ENCODE measurements around the gene PDGFB.

PDGFB gene

DNA sequence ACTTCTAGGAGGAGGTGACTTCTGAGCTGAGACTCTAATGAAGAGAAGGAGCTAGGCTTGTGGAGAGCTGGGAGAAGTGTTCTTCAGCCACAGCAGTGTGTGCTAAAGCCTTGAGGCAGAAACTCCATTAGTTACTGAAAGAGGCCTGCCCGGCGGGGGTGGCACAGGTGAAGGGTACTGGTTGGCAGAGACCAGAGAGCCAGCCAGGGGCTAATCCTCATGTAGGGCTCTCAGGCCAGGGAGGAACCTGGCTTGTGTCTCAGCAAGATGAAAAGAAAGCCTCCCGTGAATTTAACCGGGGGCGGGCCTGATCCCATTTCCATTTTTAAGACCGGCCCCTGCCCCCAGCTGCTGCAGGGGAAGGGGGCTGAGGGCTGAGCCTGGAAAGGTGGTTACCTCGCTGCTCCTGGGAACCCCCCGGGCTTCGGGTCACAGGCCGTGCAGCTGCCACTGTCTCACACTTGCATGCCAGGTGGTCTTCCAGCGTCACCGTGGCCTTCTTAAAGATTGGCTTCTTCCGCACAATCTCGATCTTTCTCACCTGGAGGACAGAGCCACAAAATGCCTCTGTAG lies 15.0 kb downstream of the PDGFB start:
- TF ChIP-seq ZNF274 (IDR thresholded peaks at IDR 0.05; ENCODE audit: low read depth, low read length) = no peak
- H3K9me3 ChIP-seq (ENCODE audit: insufficient read depth, low read length) = no peaks in the 10 kb centered on the region
- H3K4me1 ChIP-seq (ENCODE audit: insufficient read depth, insufficient read length) = peaks cover 32% of the 10 kb centered on the region
- H3K27me3 ChIP-seq (ENCODE audit: insufficient read depth, insufficient read length) = peaks cover 46% of the 10 kb centered on the region
- H3K9ac ChIP-seq (ENCODE audit: insufficient read length, low read depth) = peak overlapping the region; percentile 32
- peak overlapping the region; percentile 2 for H3K4me3 ChIP-seq (ENCODE audit: insufficient read length, low read depth)
- DNase-seq (ENCODE audit: low read depth, low spot score) = no peak
- H3K36me3 ChIP-seq (ENCODE audit: insufficient read depth, insufficient read length, low read length) = peaks cover 22% of the 10 kb centered on the region

DNA sequence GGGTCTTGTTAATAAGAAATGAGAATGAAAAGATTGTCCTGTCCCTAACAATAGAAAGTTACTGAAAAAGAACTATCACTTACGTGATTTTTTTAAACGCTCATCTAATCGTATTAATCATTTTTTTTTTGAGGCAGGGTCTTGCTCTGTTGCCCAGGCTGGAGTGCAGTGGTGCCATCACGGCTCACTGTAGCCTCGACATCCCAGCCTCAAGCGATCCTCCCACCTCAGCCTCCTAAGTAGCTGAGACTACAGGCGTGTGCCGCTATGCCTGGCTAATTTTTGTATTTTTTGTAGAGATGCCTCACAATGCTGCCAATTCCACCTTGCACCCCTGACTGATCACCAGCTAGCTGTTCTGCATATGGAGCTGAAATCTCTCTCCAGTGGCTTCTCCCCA lies 15.7 kb downstream of the PDGFB start:
- peaks cover 46% of the 10 kb centered on the region for H3K27me3 ChIP-seq (ENCODE audit: insufficient read depth, insufficient read length)
- DNase-seq (ENCODE audit: low read depth, low spot score) = no peak
- TF ChIP-seq YY1 (IDR thresholded peaks at IDR 0.05; ENCODE audit: insufficient read depth, insufficient read length) = no peak
- no peak for TF ChIP-seq SUZ12 (IDR thresholded peaks at IDR 0.05; ENCODE audit: extremely low read depth, insufficient read depth, insufficient read length)
- no peak for TF ChIP-seq ZNF274 (IDR thresholded peaks at IDR 0.05; ENCODE audit: low read depth, low read length)
- peaks cover 29% of the 10 kb centered on the region for H3K36me3 ChIP-seq (ENCODE audit: insufficient read depth, insufficient read length, low read length)
- H3K9me3 ChIP-seq (ENCODE audit: insufficient read depth, low read length) = no peaks in the 10 kb centered on the region
- no peak overlapping the region for H3K9ac ChIP-seq (ENCODE audit: insufficient read length, low read depth)
- H3K4me3 ChIP-seq (ENCODE audit: insufficient read length, low read depth) = no peak overlapping the region
- peaks cover 28% of the 10 kb centered on the region for H3K4me1 ChIP-seq (ENCODE audit: insufficient read depth, insufficient read length)

DNA sequence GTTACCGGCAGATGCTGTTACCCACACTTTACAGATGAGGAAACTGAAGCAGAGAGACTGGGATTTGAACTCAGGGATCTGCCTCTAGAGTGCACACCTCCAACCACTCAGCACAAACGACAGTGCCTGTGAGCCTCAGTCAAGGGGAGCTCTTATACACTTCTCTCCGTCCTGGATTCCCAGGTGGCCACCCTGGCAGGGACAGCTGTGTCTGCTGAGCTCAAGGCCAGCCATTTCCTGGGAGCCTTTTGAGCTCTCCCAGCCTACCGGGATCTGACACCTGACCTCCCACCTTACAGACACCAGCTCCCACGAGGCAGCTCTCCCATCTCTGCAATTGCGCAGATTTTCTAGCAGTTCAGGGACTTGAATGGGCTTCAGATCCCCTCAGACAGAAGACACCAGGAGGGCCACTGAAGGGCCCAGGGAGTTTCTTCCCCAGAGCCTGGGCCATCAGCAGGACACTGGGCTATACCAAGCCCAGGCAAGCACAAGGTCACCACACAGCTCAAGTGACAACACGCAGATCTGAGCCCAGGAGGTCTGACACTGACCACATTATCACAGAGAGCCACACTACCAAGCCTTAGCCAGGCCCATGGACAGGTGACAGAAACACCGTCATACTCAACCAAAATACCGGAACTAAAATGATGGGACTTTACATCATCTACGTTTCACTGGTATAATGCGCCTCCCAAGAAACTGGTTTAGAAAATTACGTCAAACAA lies 17.1 kb downstream of the PDGFB start:
- DNase-seq (ENCODE audit: low read depth, low spot score) = no peak
- TF ChIP-seq YY1 (IDR thresholded peaks at IDR 0.05; ENCODE audit: insufficient read depth, insufficient read length) = no peak
- TF ChIP-seq ZNF274 (IDR thresholded peaks at IDR 0.05; ENCODE audit: low read depth, low read length) = no peak
- TF ChIP-seq SUZ12 (IDR thresholded peaks at IDR 0.05; ENCODE audit: extremely low read depth, insufficient read depth, insufficient read length) = no peak
- H3K9me3 ChIP-seq (ENCODE audit: insufficient read depth, low read length) = no peaks in the 10 kb centered on the region
- H3K27me3 ChIP-seq (ENCODE audit: insufficient read depth, insufficient read length) = peaks cover 37% of the 10 kb centered on the region
- no peak overlapping the region for H3K4me3 ChIP-seq (ENCODE audit: insufficient read length, low read depth)
- H3K9ac ChIP-seq (ENCODE audit: insufficient read length, low read depth) = no peak overlapping the region
- peaks cover 19% of the 10 kb centered on the region for H3K4me1 ChIP-seq (ENCODE audit: insufficient read depth, insufficient read length)
- peaks cover 37% of the 10 kb centered on the region for H3K36me3 ChIP-seq (ENCODE audit: insufficient read depth, insufficient read length, low read length)

DNA sequence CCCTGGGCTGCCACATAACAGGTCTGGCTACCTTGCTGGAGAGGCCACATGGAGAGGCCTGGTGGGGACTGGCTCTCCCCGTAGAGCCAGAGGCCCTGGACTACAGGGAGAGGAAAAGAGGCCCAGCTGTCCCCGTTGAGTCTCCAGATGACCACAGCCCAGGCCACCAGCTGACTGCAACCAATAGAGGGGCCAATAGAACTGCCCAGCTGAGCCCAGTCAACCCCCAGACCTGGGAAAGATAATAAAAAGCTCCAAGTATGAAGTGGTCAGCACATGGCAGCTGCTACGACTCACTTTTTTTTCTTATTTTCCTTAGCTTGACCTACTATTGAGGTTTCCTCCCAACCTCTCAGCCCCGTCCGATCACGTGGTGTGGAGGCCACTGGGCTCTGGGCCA lies 18.4 kb downstream of the PDGFB start:
- H3K36me3 ChIP-seq (ENCODE audit: insufficient read depth, insufficient read length, low read length) = peaks cover 37% of the 10 kb centered on the region
- peaks cover 26% of the 10 kb centered on the region for H3K27me3 ChIP-seq (ENCODE audit: insufficient read depth, insufficient read length)
- peaks cover 13% of the 10 kb centered on the region for H3K4me1 ChIP-seq (ENCODE audit: insufficient read depth, insufficient read length)
- no peak overlapping the region for H3K9ac ChIP-seq (ENCODE audit: insufficient read length, low read depth)
- no peaks in the 10 kb centered on the region for H3K9me3 ChIP-seq (ENCODE audit: insufficient read depth, low read length)
- no peak overlapping the region for H3K4me3 ChIP-seq (ENCODE audit: insufficient read length, low read depth)
- no peak for TF ChIP-seq ZNF274 (IDR thresholded peaks at IDR 0.05; ENCODE audit: low read depth, low read length)
- no peak for TF ChIP-seq YY1 (IDR thresholded peaks at IDR 0.05; ENCODE audit: insufficient read depth, insufficient read length)
- no peak for TF ChIP-seq SUZ12 (IDR thresholded peaks at IDR 0.05; ENCODE audit: extremely low read depth, insufficient read depth, insufficient read length)
- no peak for DNase-seq (ENCODE audit: low read depth, low spot score)

DNA sequence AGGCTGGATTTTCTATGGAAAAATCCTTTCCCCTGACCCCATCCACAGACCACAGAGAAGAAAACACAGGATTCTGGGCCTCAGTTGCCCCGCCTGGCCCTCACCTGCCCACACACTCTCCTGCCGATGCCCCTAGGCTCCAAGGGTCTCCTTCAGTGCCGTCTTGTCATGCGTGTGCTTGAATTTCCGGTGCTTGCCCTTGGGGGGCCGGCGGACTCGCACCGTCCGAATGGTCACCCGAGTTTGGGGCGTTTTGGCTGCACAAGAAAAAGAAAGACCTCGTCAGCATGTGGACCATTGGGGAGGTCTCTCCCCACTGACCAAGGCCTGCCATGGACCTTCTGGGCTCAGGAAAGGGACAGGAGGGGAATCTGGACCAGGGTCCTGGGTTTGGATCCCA lies 19.2 kb downstream of the PDGFB start:
- H3K27me3 ChIP-seq (ENCODE audit: insufficient read depth, insufficient read length) = peaks cover 19% of the 10 kb centered on the region
- no peak for DNase-seq (ENCODE audit: low read depth, low spot score)
- H3K36me3 ChIP-seq (ENCODE audit: insufficient read depth, insufficient read length, low read length) = peaks cover 37% of the 10 kb centered on the region
- H3K9ac ChIP-seq (ENCODE audit: insufficient read length, low read depth) = no peak overlapping the region
- no peak overlapping the region for H3K4me3 ChIP-seq (ENCODE audit: insufficient read length, low read depth)
- H3K9me3 ChIP-seq (ENCODE audit: insufficient read depth, low read length) = no peaks in the 10 kb centered on the region
- TF ChIP-seq SUZ12 (IDR thresholded peaks at IDR 0.05; ENCODE audit: extremely low read depth, insufficient read depth, insufficient read length) = no peak
- no peak for TF ChIP-seq YY1 (IDR thresholded peaks at IDR 0.05; ENCODE audit: insufficient read depth, insufficient read length)
- no peak for TF ChIP-seq ZNF274 (IDR thresholded peaks at IDR 0.05; ENCODE audit: low read depth, low read length)
- H3K4me1 ChIP-seq (ENCODE audit: insufficient read depth, insufficient read length) = peaks cover 9% of the 10 kb centered on the region

DNA sequence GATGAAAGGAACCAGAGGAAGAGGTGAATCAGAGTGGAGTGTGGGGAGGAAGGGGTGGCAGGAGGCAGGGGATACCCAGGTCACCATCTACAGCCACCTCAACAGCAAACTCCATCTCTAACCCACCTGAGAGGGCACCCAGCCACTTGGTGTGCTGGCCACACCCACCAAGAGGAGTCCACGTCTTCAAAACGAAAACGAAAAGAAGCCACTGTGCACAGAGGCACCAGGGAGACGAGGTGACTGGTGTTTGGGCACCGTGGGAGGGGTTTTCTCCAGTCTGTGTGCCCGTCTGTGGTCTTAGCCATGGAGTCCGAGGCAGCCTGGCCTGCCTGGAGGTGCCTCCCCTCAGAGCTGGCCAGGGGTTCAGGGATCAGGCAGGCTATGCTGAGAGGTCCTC lies 20.2 kb downstream of the PDGFB start:
- Histone ChIP-seq H3K27me3 (ENCODE audit: insufficient read depth, insufficient read length) (peaks cover 16% of the 10 kb centered on the region), H3K9ac (ENCODE audit: insufficient read length, low read depth) (no peak overlapping the region), H3K4me3 (ENCODE audit: insufficient read length, low read depth) (no peak overlapping the region), H3K36me3 (ENCODE audit: insufficient read depth, insufficient read length, low read length) (peaks cover 37% of the 10 kb centered on the region), H3K4me1 (ENCODE audit: insufficient read depth, insufficient read length) (peaks cover 4% of the 10 kb centered on the region), H3K9me3 (ENCODE audit: insufficient read depth, low read length) (no peaks in the 10 kb centered on the region)
- DNase-seq (ENCODE audit: low read depth, low spot score) = no peak
- no peak for TF ChIP-seq SUZ12 (IDR thresholded peaks at IDR 0.05; ENCODE audit: extremely low read depth, insufficient read depth, insufficient read length)
- TF ChIP-seq YY1 (IDR thresholded peaks at IDR 0.05; ENCODE audit: insufficient read depth, insufficient read length) = no peak
- no peak for TF ChIP-seq ZNF274 (IDR thresholded peaks at IDR 0.05; ENCODE audit: low read depth, low read length)

DNA sequence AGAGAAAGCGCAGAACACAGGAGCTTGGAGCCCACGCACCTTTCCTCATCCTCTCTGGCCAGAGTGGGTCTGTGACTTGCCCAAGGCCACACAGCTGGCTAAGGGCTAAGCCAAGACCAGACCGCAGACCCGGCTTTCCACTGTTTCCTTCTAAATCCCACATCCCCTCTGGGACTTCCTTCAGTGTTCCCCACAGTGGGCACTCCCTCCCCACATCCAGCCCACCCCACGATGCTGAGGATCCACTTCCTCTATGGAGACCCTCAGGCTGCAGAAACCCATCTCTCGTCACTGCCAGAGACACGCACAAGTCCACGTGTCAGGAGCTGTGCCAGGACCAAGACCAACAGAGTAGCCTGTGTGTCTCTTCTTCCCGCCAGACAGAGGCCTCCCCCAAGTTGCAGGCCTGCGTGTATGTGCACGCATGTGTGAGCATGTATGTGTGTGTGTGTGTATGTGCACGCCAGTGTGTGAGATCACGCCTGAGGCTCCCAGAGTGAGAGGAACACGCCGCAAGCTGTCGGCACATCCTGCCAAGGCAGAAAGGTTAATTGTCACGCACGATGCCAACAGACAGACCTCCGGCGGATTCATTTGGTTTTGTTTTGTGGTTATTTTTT lies 21.6 kb downstream of the PDGFB start:
- no peak for DNase-seq (ENCODE audit: low read depth, low spot score)
- TF ChIP-seq SUZ12 (IDR thresholded peaks at IDR 0.05; ENCODE audit: extremely low read depth, insufficient read depth, insufficient read length) (no peak), ZNF274 (IDR thresholded peaks at IDR 0.05; ENCODE audit: low read depth, low read length) (no peak), YY1 (IDR thresholded peaks at IDR 0.05; ENCODE audit: insufficient read depth, insufficient read length) (no peak)
- H3K27me3 ChIP-seq (ENCODE audit: insufficient read depth, insufficient read length) = peaks cover 10% of the 10 kb centered on the region

More for the DNA sequence above, 21.6 kb downstream of the PDGFB start:
- H3K4me1 ChIP-seq (ENCODE audit: insufficient read depth, insufficient read length) = no peaks in the 10 kb centered on the region
- H3K9me3 ChIP-seq (ENCODE audit: insufficient read depth, low read length) = no peaks in the 10 kb centered on the region
- no peak overlapping the region for H3K4me3 ChIP-seq (ENCODE audit: insufficient read length, low read depth)
- H3K9ac ChIP-seq (ENCODE audit: insufficient read length, low read depth) = no peak overlapping the region
- peaks cover 37% of the 10 kb centered on the region for H3K36me3 ChIP-seq (ENCODE audit: insufficient read depth, insufficient read length, low read length)

Data from NT2/D1 (cell line).